Loucy (cell line): ENCODE data around the gene CDC42BPB.

Experiments
- EZH2phosphoT487 ChIP-seq: fragments of 200-600 bp; IDR thresholded peaks from 2 replicates; pipeline ENCODE4 v1.6.1; 2018; ENCODE audit warnings: antibody characterized with exemption, mild to moderate bottlenecking, moderate library complexity, borderline replicate concordance
- TF ChIP-seq, protein P1 (sequence below): fragments of 200-600 bp; sonication (generic); conservative IDR thresholded peaks from 2 replicates; pipeline ENCODE4 v1.5.1; 2014; ENCODE audit warnings: mild to moderate bottlenecking, antibody characterized with exemption, low read length

DNA sequence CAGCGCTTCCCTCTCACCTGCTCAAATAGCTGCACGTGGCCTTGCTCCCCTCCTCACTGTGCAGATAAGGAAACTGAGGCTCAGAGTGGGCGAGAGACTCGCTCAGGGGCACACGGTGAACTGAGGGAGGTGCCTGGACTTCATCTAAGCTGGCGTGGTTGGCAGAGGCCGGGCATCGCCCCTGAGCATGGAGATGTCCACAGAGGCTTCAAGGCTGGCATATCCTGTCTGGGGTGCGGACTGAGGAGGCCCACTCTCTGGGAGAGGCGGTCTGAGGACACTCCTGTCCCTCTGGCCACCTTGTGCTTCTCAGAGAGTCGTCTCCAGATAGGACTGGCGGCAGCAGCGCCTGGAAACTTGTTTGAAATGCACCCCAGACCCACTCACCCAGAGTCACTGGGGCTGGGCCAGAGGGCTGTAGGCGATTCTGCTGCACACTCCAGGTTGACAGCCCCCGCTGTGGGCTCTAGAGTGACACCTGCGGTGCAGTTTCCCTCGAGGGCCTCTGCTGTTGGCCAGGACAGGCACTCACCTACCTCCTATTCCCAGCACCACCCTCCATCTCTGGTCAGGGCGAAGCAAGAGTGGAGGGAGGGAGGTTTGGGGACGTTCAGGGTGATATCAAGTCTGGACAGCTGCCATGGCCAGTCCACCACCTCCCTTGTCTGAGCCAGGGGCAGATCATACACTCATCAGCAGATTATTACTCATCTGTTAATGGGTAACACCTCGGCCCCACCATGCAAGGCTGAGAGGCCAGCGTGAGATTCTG is 15.4 kb upstream of the CDC42BPB start:
- TF ChIP-seq, protein P1, sequence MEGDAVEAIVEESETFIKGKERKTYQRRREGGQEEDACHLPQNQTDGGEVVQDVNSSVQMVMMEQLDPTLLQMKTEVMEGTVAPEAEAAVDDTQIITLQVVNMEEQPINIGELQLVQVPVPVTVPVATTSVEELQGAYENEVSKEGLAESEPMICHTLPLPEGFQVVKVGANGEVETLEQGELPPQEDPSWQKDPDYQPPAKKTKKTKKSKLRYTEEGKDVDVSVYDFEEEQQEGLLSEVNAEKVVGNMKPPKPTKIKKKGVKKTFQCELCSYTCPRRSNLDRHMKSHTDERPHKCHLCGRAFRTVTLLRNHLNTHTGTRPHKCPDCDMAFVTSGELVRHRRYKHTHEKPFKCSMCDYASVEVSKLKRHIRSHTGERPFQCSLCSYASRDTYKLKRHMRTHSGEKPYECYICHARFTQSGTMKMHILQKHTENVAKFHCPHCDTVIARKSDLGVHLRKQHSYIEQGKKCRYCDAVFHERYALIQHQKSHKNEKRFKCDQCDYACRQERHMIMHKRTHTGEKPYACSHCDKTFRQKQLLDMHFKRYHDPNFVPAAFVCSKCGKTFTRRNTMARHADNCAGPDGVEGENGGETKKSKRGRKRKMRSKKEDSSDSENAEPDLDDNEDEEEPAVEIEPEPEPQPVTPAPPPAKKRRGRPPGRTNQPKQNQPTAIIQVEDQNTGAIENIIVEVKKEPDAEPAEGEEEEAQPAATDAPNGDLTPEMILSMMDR, result no peak
- no peak for TF ChIP-seq EZH2phosphoT487
